ENCODE results near the gene SPAG16.

GRCh38 chr2:213251618-213252017 lies 32.6 kb upstream of the SPAG16 start:
- TF ChIP-seq POLR2A (IDR thresholded peaks at IDR 0.05; ENCODE audit: borderline replicate concordance, extremely low read depth, insufficient read depth, insufficient read length) = no peak
- peak; percentile 22 to 63 (median 56); a peak in 3 of 6 replicates for TF ChIP-seq CTCF (IDR thresholded peaks at IDR 0.05 in 2 of 3, conservative IDR thresholded peaks at IDR 0.05 in 1 of 3; ENCODE audit: borderline replicate concordance in 1 of 3, insufficient read depth in 1 of 3, low read depth in 2 of 3, low read length in 2 of 3)
- TF ChIP-seq MAX (IDR thresholded peaks at IDR 0.05) = no peak
- no peak for TF ChIP-seq POLR2AphosphoS5 (IDR thresholded peaks at IDR 0.05; ENCODE audit: low read depth, low read length)
- TF ChIP-seq SIN3A (IDR thresholded peaks at IDR 0.05; ENCODE audit: low read depth) = no peak
- peak; percentile 87 for TF ChIP-seq RAD21 (IDR thresholded peaks at IDR 0.05; ENCODE audit: low read depth)
